PC-9 (cell line): ENCODE data around the gene ZNF385B.

Experiments used
- EZH2 ChIP-seq: fragments of 200-600 bp; sonication (generic); IDR thresholded peaks from 2 replicates; pipeline ENCODE4 v1.8.0; 2017; ENCODE audit warnings: antibody characterized with exemption, low read depth
- TF ChIP-seq, protein P1 (sequence below): fragments of 200-600 bp; sonication (generic); conservative IDR thresholded peaks from 2 replicates; pipeline ENCODE4 v1.6.1; 2017; ENCODE audit warnings: mixed run types, antibody characterized with exemption, mild to moderate bottlenecking, moderate library complexity

DNA sequence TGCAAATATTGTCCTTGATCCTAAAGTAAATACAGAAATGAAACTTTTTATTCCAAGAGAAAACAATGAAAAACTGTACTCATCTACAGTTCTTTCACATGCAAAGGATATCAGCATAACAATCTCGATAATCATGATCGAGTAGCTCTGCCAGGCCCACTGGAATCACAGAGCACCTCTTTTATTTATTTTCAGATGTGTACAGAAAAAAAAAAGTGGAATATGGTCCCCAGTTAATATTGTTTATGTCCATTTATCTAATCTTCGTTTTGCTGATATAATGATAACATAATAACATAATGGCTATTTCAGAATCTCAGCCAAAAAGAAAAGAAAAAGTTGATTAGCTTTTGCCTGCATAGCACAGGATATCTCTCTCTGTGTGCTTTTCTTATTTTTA, 6.5 kb downstream of the ZNF385B start:
- TF ChIP-seq, protein P1, sequence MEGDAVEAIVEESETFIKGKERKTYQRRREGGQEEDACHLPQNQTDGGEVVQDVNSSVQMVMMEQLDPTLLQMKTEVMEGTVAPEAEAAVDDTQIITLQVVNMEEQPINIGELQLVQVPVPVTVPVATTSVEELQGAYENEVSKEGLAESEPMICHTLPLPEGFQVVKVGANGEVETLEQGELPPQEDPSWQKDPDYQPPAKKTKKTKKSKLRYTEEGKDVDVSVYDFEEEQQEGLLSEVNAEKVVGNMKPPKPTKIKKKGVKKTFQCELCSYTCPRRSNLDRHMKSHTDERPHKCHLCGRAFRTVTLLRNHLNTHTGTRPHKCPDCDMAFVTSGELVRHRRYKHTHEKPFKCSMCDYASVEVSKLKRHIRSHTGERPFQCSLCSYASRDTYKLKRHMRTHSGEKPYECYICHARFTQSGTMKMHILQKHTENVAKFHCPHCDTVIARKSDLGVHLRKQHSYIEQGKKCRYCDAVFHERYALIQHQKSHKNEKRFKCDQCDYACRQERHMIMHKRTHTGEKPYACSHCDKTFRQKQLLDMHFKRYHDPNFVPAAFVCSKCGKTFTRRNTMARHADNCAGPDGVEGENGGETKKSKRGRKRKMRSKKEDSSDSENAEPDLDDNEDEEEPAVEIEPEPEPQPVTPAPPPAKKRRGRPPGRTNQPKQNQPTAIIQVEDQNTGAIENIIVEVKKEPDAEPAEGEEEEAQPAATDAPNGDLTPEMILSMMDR: no peak
- TF ChIP-seq EZH2: no peak
